UCSD-AML1 (cell line): ENCODE results near the gene CERS3.

ENCODE experiments used
- DNase-seq: peaks from one replicate; lab custom pipeline; 2025; ENCODE audit not compliant: unreplicated experiment; lab: John Stamatoyannopoulos, UW

The CERS3 gene

GRCh38 chr15:100531204-100531603 lies 2.5 kb upstream of the CERS3 start:
- DNase-seq: no peak

GRCh38 chr15:100529556-100529955 lies 806 bp upstream of the CERS3 start:
- no peak for DNase-seq

GRCh38 chr15:100526027-100526481 lies 2.7 kb downstream of the CERS3 start:
- DNase-seq: no peak

GRCh38 chr15:100525436-100525835 lies 3.3 kb downstream of the CERS3 start:
- DNase-seq: no peak

- no peak for DNase-seq
These were observed 4.4 kb downstream of the CERS3 start for GRCh38 chr15:100524326-100524725.

DNA sequence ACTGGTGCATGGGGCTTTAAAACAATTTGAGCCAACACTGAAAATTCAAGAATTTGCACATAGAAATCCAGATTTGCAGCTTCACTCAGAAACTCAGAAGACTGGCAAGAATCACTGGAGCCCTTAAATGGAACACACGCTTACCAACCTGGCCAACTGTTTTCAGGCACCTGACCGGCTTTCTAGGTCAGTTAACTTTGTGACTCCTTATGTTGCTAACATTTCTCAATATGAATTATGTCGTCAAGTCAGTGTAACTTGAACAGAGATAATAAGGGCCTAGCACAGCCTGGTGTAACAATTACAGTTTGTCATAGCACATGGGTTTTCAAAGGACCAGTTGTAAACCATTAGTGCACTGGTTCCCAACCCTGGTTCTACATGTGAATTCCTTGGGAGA lies 6.8 kb downstream of the CERS3 start:
- no peak for DNase-seq

DNA sequence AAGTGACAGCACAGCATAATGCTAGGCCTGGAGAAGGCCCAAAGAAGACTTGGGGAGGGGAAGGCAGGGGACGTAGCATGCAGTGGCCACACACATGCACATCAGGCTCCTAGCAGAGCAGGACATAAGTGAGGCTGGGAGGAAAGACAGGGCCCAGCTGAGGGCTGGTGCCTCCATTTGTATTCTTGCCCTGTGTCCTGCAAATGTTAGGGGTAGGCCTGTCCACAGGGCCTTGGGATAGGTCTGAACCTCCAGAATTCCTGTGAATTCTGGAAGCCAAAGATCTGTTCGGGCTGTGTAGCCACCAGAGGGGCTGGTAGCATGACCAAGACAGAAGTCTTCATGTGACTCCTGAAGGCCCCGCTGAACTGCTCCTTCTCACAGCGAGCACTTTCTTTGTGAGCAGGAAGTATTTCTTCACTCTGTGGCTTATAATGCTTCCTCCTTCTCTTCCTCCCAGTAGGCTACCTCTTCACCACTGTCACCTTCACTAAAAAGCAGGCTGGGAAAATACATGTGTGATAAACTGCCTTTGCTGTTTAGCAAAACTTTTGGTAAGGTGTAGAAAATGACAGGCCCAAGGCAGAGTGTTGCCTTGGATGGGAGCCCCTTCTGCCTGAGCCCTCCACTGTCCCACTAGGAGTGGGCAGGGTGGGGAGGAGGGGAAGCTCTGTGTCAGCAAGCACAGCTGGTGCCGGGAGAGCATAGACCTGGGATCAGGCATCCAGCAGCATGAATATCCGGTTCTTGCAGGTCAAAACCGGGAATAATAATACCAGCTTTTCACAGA lies 8.4 kb downstream of the CERS3 start:
- peak; percentile 37 for DNase-seq

- DNase-seq: no peak
These were observed 10.9 kb downstream of the CERS3 start for GRCh38 chr15:100517846-100518245.

GRCh38 chr15:100516643-100517512 lies 11.9 kb downstream of the CERS3 start:
- DNase-seq: no peak

DNA sequence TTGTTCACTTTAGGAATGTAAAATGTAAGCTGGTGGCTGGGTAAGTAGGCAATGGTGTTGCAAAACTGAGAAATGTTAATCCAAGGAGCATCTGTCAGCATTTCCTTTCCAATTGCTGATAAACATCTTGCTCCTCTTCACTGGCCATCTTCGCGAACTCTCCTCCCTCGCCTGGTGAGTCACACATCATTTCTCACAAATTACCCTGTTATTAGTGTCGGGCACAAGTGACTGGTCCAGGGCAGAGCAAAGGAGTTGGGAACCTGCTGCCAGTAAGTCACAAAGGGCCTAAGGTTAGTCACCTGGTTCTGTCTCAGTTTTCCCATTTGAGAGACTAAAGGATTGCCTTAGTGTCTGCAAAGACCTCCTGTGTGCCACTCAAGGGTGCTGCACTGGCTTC lies 13.0 kb downstream of the CERS3 start:
- DNase-seq: no peak

- no peak for DNase-seq
These were observed 20.0 kb downstream of the CERS3 start for GRCh38 chr15:100508641-100509300.

DNA sequence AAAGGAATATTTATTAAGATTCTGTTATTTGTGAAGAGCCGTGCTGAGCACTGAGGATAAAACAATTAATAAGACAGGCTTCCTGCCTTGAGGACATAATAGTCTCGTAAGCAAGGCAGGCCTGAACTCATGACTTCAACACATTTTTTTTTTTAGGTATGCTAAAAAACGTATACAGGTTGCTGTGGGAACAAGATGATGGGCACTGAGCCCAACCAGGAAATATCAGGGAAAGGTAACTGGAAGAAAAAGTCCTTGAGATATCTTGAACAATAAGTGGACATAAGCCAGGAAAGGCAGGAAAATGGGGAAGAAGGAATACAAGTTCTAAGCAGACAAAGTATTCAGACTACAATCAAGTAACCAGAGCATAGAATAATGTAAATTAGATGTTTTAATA lies 26.1 kb downstream of the CERS3 start:
- no peak for DNase-seq

DNA sequence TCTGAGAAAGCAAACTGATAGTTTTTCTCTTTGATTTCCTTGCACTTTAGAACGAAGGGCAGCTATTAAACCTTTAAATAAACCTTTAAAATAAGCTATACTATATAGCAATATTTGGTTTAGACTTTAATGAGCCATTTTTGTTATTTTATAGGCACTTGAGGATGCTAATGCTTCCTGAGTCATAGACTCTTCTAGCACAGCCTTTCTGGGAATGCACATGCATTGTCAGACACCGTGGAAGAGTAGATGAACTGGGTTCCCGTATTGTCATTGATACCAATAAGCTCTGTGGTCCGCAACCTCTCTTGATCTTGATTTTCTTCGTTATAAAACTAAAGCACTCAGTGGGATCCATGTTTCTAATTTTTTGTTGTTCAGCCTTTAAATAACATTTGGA lies 27.6 kb downstream of the CERS3 start:
- no peak for DNase-seq

- DNase-seq: no peak
These were observed 28.3 kb downstream of the CERS3 start for GRCh38 chr15:100500226-100500990.

GRCh38 chr15:100495861-100496260 lies 32.9 kb downstream of the CERS3 start:
- DNase-seq: no peak

DNA sequence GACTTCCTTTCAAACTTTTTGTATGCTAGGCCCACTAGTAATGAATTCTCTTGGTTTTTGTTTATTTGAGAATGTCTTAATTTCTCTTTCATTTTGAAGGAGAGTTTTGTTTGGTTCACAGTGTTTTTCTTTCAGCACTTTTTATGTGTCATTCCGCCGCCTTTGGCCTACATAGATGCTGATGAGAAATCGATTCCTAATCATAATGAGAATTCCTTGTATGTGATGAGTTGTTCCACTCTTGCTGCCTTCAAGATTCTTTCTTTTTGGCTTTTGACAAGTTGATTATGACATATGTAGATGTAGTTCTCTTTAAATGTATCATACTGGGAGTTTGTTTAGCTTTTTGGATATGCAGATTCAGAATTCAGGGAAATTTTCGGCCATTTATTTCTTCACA lies 35.5 kb downstream of the CERS3 start:
- DNase-seq: no peak

- DNase-seq: no peak
These were observed 44.3 kb downstream of the CERS3 start for GRCh38 chr15:100484443-100484842.

DNA sequence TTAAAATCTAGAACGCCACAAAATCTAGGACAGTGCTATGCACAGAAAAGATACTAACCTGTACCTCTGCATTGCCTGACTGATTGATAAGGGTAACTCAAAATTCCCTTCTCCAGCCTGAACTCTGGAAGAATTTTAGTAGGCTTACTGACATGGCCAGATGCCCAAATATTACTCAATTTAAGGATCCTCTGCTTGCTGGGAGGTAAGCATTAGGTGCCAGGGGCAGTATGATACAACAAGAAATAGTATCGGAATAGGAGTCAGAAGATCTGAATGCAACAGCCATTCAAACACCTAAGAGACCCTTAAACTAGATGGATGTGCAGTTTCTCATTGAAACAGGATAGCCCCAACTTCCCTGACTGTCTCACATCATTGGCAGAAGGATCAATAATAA lies 45.4 kb downstream of the CERS3 start:
- DNase-seq: no peak

DNA sequence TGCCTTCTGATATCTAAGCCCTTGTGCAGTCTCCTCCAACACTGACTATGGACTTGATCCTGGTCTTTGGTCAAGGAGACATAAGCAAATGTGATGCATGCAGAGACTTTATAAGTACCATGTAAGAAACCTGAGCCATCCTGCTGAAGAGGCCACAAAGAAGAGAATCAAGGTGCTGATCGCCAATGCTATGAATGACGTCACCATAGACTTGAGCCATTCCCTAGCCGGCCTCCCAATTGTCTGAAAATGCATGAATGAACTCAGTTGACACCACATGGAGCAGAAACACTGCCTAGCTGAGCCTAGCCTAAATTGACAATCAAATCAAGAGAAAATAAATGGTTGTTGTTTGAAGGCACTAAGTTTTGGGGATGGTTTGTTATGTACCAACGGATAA lies 51.9 kb downstream of the CERS3 start:
- no peak for DNase-seq

DNA sequence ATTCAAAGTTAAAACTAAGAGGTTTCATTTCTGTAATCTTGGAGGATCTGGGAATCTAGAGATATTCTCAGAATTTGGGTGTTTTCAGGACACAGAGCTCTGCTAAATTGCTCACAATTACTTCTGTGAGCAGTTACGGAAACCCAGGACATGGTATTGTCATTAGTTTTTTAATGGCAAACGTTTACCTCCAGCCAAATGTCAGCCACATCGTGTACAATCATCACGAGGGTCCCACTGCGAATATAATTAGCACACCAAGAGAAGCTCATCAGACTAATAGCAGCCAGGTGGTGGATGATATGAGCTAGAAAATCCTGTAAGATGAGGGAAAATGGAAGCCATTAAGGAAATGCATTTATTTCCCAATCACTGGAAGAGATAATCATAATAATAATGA lies 56.0 kb downstream of the CERS3 start:
- no peak for DNase-seq

DNA sequence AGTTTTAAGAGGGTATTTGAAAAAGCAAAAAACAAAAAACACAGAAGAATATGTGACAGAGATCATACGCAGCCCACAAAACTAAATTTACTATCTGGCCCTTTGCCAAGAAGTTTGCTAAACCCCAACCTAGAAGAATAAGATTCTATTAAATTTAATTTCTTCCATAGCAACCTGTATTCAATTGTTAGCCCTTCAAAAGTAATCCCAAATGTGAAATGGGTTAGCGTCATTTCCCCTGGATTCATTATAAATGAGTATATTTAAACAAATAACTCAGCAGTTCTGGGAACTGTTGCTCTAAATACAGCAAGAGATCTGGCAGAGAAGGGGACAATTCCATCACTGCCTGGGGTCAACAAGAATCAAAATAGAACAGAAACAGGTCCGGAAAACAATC lies 56.8 kb downstream of the CERS3 start:
- DNase-seq: no peak
